Activated CD8-positive, alpha-beta memory T cell treated with anti-CD3 and anti-CD28 coated beads for 1 hour (primary cell): ENCODE measurements around the gene FIGNL2.
"Not testable (repeated sequence)": the region's sequence is repeated elsewhere in the genome, so short reads cannot be mapped to it uniquely, and the experiment has no call there.

Source experiments
- DNase-seq, 2 donors: peaks; one replicate each; pipeline ENCODE4 v3.0.0-alpha.2; 2020; ENCODE audit warnings: low read depth in 1 of 2; ENCODE audit errors: extremely low read depth in 1 of 2

FIGNL2 gene

GRCh38 chr12:51848326-51848727 is at the start of gene FIGNL2:
TSS of gene FIGNL2 (minus strand) at chr12:51848718. CDS start at chr12:51822413, 26,305 bp downstream.
- no peak for DNase-seq

DNA sequence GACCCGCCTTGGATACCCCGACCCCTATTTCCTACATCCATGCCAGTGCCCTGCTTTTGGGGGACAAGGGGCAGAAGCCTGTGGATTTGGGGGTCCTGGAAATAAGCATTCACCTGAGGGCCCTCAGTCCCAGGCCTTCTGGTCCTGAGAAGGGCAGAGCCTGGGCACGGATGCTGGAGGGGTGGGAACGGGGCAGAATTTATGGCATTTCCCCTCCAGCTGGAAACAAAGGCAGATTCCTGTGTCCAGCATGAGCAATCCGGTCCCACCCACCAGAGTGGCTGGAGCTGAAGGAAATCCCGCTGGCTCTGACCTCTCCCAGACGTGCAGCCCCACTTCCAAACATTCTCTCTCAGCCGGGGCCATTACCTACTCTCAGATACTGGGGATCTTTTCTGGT is 48.7 kb upstream of the FIGNL2 start:
- DNase-seq, result no peak

DNA sequence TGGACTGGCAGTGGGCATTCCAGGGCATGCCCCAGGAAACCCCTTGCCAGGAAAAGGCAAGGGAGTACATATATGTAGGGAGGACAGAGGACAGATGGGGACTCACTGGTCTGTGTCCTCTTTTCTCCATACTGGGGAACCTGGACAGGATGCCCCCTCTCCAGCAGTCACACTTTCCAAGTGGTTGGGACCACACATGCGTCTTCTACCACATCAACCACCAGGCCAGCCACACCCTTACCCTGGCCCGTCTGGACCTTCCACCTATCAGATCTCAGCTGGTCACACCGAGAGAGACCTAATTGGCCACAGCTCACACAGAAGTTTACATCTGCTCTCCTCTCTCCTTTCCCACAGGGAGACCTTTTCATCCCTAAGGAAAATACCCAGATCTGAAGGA is 47.7 kb upstream of the FIGNL2 start:
- DNase-seq, result no peak

GRCh38 chr12:51895378-51896135 is 47.0 kb upstream of the FIGNL2 start:
- DNase-seq, result no peak

DNA sequence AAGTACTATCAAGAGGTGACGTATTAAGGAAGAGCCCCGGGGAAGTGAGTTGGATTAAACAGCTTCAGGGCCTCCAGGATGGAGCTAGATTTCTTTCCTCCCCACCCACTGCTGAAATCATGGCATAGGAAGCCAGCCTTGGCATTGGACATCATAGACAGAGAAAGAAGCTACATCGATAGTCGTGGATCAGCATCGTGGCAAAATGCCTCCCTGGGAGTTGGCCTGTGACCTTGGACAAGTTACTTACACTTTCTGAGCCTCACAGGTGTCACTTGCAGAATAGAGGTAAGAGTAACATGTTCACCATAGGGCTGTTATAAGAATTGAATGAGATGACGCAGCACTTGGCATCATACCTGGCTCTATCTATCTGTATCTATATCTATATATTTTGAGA is 45.3 kb upstream of the FIGNL2 start:
- DNase-seq, result no peak

DNA sequence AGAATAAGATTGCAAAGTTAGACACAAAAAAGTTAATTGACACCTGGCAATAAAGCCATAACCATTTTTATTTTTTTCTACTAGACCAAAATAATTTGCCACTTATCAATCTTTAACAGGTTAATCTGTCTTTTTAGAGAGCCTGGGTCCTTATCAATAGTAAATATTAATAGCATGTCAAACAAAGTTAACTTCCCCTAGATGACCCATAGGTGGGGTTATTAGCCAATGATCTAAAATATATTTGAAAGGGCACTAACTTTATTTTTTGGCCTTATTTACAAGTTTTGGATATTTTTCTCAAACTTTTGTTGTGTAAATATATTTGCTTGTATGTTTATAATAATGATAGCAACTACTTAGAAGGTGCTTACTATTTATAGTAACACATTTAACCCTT is 43.3 kb upstream of the FIGNL2 start:
- DNase-seq, result no peak

DNA sequence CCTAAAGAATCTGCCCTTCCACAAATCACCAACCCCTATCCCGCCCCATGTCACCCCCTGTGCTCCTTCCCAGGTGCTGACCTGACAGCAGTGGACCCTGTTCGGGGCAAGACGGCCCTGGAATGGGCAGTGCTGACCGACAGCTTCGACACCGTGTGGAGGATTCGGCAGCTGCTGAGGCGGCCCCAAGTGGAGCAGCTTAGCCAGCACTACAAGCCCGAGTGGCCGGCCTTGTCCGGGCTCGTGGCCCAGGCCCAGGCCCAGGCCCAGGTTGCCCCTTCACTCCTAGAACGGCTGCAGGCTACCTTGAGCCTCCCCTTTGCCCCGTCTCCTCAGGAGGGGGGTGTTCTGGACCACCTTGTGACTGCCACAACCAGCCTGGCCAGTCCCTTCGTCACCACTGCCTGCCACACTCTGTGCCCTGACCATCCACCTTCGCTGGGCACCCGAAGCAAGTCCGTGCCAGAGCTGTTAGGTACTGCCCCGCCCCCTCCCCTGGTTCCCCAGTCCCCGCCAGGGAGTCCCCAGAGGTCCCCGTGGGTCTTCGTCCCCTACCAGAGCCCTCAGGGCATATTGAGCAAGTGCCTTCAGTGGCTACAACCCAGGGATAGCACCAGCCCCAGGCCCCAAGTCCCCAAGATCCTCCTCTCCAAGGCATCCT is 42.1 kb upstream of the FIGNL2 start:
- DNase-seq, result no peak

DNA sequence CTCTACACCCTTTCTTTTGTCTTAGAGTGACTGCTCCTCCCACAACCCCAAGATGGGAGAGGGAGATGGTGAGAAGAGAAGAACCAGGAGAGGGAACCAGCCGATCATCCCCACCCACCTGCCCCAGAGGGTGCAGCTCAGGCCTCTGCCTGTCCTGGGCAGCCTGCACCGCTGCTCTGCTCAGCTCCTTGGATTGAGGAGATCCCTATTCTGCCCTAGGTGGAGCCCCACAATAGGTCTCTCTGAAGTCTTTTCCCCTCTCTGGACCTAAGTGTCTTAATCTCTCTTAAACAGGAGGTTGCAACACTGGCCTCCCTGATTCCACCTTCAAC is 41.6 kb upstream of the FIGNL2 start:
- no peak for DNase-seq

- DNase-seq, result no peak
Measured at GRCh38 chr12:51889216-51890132, 41.0 kb upstream of the FIGNL2 start.

DNA sequence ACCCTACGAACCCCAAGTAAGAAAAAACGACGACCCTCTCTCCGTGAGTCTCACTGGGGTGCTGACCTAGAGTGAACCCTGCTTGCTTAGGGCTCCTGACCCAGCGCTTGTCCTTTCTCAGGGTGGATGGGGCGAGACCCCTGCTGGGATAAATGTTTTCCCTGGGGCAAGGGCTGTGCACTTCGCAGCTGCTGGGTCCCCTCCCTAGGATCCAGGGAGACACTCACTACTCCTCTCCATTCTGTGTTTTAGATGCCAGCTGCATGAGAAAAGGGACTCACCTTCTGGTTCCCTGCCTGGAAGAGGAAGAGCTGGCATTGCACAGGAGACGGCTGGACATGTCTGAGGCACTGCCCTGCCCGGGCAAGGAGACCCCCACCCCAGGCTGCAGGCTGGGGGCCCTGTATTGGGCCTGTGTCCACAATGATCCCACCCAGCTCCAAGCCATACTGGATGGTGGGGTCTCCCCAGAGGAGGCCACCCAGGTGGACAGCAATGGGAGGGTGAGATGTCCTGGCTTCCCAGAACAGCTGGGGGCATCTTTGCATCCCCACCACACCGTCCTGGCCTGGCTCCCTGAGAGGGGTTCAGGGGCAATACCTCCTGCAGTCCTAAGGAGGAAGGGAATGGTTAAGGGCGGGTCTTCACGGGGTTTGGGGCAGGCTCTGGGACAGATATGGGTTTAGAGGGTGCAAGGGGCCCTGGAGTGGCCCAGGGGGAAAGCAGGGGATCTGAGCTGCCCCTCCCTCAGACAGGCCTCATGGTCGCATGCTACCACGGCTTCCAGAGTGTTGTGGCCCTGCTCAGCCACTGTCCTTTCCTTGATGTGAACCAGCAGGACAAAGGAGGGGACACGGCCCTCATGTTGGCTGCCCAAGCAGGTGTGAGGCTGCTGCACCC is 40.0 kb upstream of the FIGNL2 start:
- no peak for DNase-seq

GRCh38 chr12:51887476-51888315 is 39.2 kb upstream of the FIGNL2 start, which contains the start of gene ANKRD33:
TSS of gene ANKRD33 (plus strand) at chr12:51888103. CDS start at chr12:51888187, 84 bp downstream.
- no peak for DNase-seq

GRCh38 chr12:51886021-51886710 is 37.6 kb upstream of the FIGNL2 start:
- peak in 1 of 2 donors; percentile 10 for DNase-seq

- not testable (repeated sequence) for DNase-seq
Measured at GRCh38 chr12:51885294-51886020, 36.9 kb upstream of the FIGNL2 start.

GRCh38 chr12:51884676-51885229 is 36.2 kb upstream of the FIGNL2 start:
- DNase-seq, result no peak

- DNase-seq, result no peak
Measured at GRCh38 chr12:51883998-51884675, 35.6 kb upstream of the FIGNL2 start.

DNA sequence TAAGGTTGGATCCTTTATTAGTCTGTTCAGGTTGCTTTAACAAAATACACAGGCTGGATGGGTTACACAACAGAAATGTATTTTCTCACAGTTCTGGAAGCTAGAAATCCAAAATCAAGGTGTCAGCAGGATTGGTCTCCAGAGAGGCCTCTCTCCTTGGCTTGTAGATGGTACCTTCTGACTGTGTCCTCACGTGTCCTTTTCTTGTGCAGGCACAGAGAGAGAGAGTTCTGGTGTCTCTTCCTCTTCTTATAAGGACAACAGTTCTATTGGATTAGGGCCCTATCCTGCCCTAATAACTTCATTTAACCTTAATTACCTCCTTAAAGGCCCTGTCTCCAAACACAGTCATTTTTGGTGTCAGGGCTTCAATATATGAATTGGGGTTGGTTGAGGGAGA is 34.8 kb upstream of the FIGNL2 start:
- no peak for DNase-seq

DNA sequence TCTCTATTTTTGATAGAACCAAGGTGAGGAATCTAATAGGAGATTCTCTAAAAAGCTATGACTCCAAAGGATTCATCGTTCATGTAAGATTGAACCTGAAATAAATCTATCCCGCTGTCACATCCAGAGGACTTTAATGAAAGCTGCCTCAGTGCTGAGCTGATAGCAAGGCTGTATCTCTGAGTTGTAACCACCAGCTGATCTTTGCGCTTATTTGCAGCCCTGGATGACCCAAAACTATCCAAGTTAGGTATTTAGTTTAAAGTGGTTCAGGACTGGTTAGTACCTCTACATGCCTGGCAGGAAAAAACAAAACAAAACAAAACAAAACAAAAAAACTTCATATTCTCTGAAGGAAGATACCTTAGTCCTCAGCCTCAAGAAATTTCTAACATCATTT is 30.6 kb upstream of the FIGNL2 start:
- no peak for DNase-seq
